ENCODE measurements around the gene H6PD.

The H6PD gene

GRCh38 chr1:9218917-9219316, 15.7 kb upstream of the H6PD start:
- TF ChIP-seq RAD21 (IDR thresholded peaks at IDR 0.05; ENCODE audit: low read depth) (no peak), USF1 (IDR thresholded peaks at IDR 0.05) (no peak), NFIC (IDR thresholded peaks at IDR 0.05) (no peak), EP300 (IDR thresholded peaks at IDR 0.05; ENCODE audit: borderline replicate concordance) (no peak), ZBTB7A (IDR thresholded peaks at IDR 0.05; ENCODE audit: low read depth) (no peak), MAX (IDR thresholded peaks at IDR 0.05) (no peak), FOXM1 (IDR thresholded peaks at IDR 0.05; ENCODE audit: borderline replicate concordance, low read depth) (no peak), TEAD4 (IDR thresholded peaks at IDR 0.05) (no peak), YY1 (IDR thresholded peaks at IDR 0.05; ENCODE audit: low read depth) (no peak), TAF1 (IDR thresholded peaks at IDR 0.05; ENCODE audit: low read depth) (no peak)

GRCh38 chr1:9222846-9223625, 11.5 kb upstream of the H6PD start:
- TF ChIP-seq REST (IDR thresholded peaks at IDR 0.05; ENCODE audit: low read depth) (no peak), RAD21 (IDR thresholded peaks at IDR 0.05; ENCODE audit: low read depth) (no peak)

- TF ChIP-seq CREB1 (IDR thresholded peaks at IDR 0.05; ENCODE audit: low read depth): no peak
- peak; percentile 63 for TF ChIP-seq REST (IDR thresholded peaks at IDR 0.05; ENCODE audit: low read depth)
- no peak for TF ChIP-seq YY1 (IDR thresholded peaks at IDR 0.05; ENCODE audit: low read depth)
- no peak for TF ChIP-seq FOXM1 (IDR thresholded peaks at IDR 0.05; ENCODE audit: borderline replicate concordance, low read depth)
- TF ChIP-seq EP300 (IDR thresholded peaks at IDR 0.05; ENCODE audit: borderline replicate concordance): no peak
- no peak for TF ChIP-seq TCF12 (IDR thresholded peaks at IDR 0.05; ENCODE audit: low read depth)
- TF ChIP-seq USF1 (IDR thresholded peaks at IDR 0.05): no peak
Measured at GRCh38 chr1:9224664-9225410, 9.7 kb upstream of the H6PD start.

- TF ChIP-seq EGR1 (IDR thresholded peaks at IDR 0.05) (no peak), ZBTB7A (IDR thresholded peaks at IDR 0.05; ENCODE audit: low read depth) (no peak), TAF1 (IDR thresholded peaks at IDR 0.05; ENCODE audit: low read depth) (no peak), FOXM1 (IDR thresholded peaks at IDR 0.05; ENCODE audit: borderline replicate concordance, low read depth) (no peak), TCF12 (IDR thresholded peaks at IDR 0.05; ENCODE audit: low read depth) (no peak), CEBPB (IDR thresholded peaks at IDR 0.05) (no peak), EP300 (IDR thresholded peaks at IDR 0.05; ENCODE audit: borderline replicate concordance) (no peak)
Measured at GRCh38 chr1:9225411-9225785, 9.2 kb upstream of the H6PD start.

GRCh38 chr1:9228609-9229008, 6.0 kb upstream of the H6PD start:
- TF ChIP-seq RAD21 (IDR thresholded peaks at IDR 0.05; ENCODE audit: low read depth) (no peak), MAX (IDR thresholded peaks at IDR 0.05) (no peak), EGR1 (IDR thresholded peaks at IDR 0.05) (no peak), CREB1 (IDR thresholded peaks at IDR 0.05; ENCODE audit: low read depth) (no peak), TCF12 (IDR thresholded peaks at IDR 0.05; ENCODE audit: low read depth) (no peak), EP300 (IDR thresholded peaks at IDR 0.05; ENCODE audit: borderline replicate concordance) (no peak), TEAD4 (IDR thresholded peaks at IDR 0.05) (no peak), CEBPB (IDR thresholded peaks at IDR 0.05) (no peak)

GRCh38 chr1:9229549-9229948, 5.0 kb upstream of the H6PD start:
- TF ChIP-seq RAD21 (IDR thresholded peaks at IDR 0.05; ENCODE audit: low read depth) (no peak), ZBTB7A (IDR thresholded peaks at IDR 0.05; ENCODE audit: low read depth) (no peak), REST (IDR thresholded peaks at IDR 0.05; ENCODE audit: low read depth) (no peak), TEAD4 (IDR thresholded peaks at IDR 0.05) (no peak), USF1 (IDR thresholded peaks at IDR 0.05) (no peak), TAF1 (IDR thresholded peaks at IDR 0.05; ENCODE audit: low read depth) (no peak), EGR1 (IDR thresholded peaks at IDR 0.05) (no peak), YY1 (IDR thresholded peaks at IDR 0.05; ENCODE audit: low read depth) (no peak), FOXM1 (IDR thresholded peaks at IDR 0.05; ENCODE audit: borderline replicate concordance, low read depth) (no peak), CREB1 (IDR thresholded peaks at IDR 0.05; ENCODE audit: low read depth) (no peak), TCF12 (IDR thresholded peaks at IDR 0.05; ENCODE audit: low read depth) (no peak), EP300 (IDR thresholded peaks at IDR 0.05; ENCODE audit: borderline replicate concordance) (no peak), MAX (IDR thresholded peaks at IDR 0.05) (no peak), CEBPB (IDR thresholded peaks at IDR 0.05) (no peak), NFIC (IDR thresholded peaks at IDR 0.05) (no peak)

All from Ishikawa (cell line).